Liver (tissue), 9 donors: ENCODE measurements around the gene THOC2. TPM values are rescaled to one million over a fixed set of nuclear protein-coding genes. Genes with fewer than 3 reads are reported as not detected.

Source experiments
- DNase-seq: peaks from one replicate; pipeline ENCODE4 v3.0.0-alpha.2; 2017; ENCODE audit warnings: low spot score
- H3K27ac ChIP-seq, 2 donors: one replicate each; pipeline ENCODE4 v1.7.0; 2013; ENCODE audit warnings: inconsistent platforms in 2 of 2, low read length in 2 of 2, control low read depth in 1 of 2, low read depth in 1 of 2, mild to moderate bottlenecking in 1 of 2
- H3K27me3 ChIP-seq, 4 donors: one replicate each; pipeline versions ENCODE4 v1.6.1 to v1.7.0; 2013; ENCODE audit warnings: low read length in 3 of 4, inconsistent platforms in 1 of 4, mild to moderate bottlenecking in 1 of 4, moderate library complexity in 1 of 4; ENCODE audit not compliant: control insufficient read depth in 4 of 4, insufficient read depth in 4 of 4
- H3K36me3 ChIP-seq, 4 donors: one replicate each; pipeline versions ENCODE4 v1.6.1 to v1.7.0; 2013; ENCODE audit warnings: low read length in 3 of 4, mild to moderate bottlenecking in 3 of 4, low read depth in 1 of 4, moderate library complexity in 1 of 4; ENCODE audit not compliant: control insufficient read depth in 4 of 4, insufficient read depth in 3 of 4
- H3K4me1 ChIP-seq, 4 donors: one replicate each; pipeline versions ENCODE4 v1.6.1 to v1.7.0; 2013; ENCODE audit warnings: low read length in 3 of 4, mild to moderate bottlenecking in 3 of 4, moderate library complexity in 1 of 4; ENCODE audit not compliant: control insufficient read depth in 4 of 4, insufficient read depth in 4 of 4
- H3K4me3 ChIP-seq, 3 donors: one replicate each; pipeline versions ENCODE4 v1.6.1 to v1.7.0; 2013; ENCODE audit warnings: low read length in 3 of 3, control low read depth in 1 of 3, low read depth in 1 of 3, mild to moderate bottlenecking in 1 of 3
- H3K9ac ChIP-seq, 2 donors: one replicate each; pipeline ENCODE4 v1.7.0; 2013; ENCODE audit warnings: low read length in 2 of 2, mild to moderate bottlenecking in 2 of 2, moderate library complexity in 2 of 2, control low read depth in 1 of 2, low read depth in 1 of 2
- H3K9me3 ChIP-seq, 4 donors: one replicate each; pipeline versions ENCODE4 v1.6.1 to v1.7.0; 2013; ENCODE audit warnings: low read length in 3 of 4; ENCODE audit not compliant: control insufficient read depth in 4 of 4
- ATF3 ChIP-seq: IDR thresholded peaks from 2 replicates; pipeline ENCODE4 v1.6.1; 2016; ENCODE audit warnings: antibody characterized with exemption
- EGR1 ChIP-seq, 2 donors: IDR thresholded peaks; 2 replicates each; pipeline ENCODE4 v1.6.1; 2016 to 2018; ENCODE audit warnings: antibody characterized with exemption in 2 of 2, low read depth in 2 of 2
- FOXA1 ChIP-seq: IDR thresholded peaks from 2 replicates; pipeline ENCODE4 v1.6.1; 2016; ENCODE audit warnings: antibody characterized with exemption
- GABPA ChIP-seq, 2 donors: IDR thresholded peaks in 1 of 2; conservative IDR thresholded peaks in 1 of 2; 2 replicates each; pipeline ENCODE4 v1.6.1; 2016; ENCODE audit warnings: antibody characterized with exemption in 2 of 2, mild to moderate bottlenecking in 1 of 2, moderate library complexity in 1 of 2
- HNF4A ChIP-seq, 2 donors: conservative IDR thresholded peaks; 2 replicates each; pipeline ENCODE4 v1.6.1; 2016; ENCODE audit warnings: antibody characterized with exemption in 2 of 2, mild to moderate bottlenecking in 2 of 2
- HNF4G ChIP-seq: IDR thresholded peaks from 2 replicates; pipeline ENCODE4 v1.6.1; 2016; ENCODE audit warnings: antibody characterized with exemption
- JUND ChIP-seq, 2 donors: IDR thresholded peaks; 2 replicates each; pipeline ENCODE4 v1.6.1; 2016; ENCODE audit warnings: antibody characterized with exemption in 2 of 2
- MAX ChIP-seq: IDR thresholded peaks from 2 replicates; pipeline ENCODE4 v1.6.1; 2016; ENCODE audit warnings: antibody characterized with exemption
- NR2F2 ChIP-seq: IDR thresholded peaks from 2 replicates; pipeline ENCODE4 v1.6.1; 2016; ENCODE audit warnings: antibody characterized with exemption
- RAD21 ChIP-seq, 2 donors: IDR thresholded peaks; 2 replicates each; pipeline ENCODE4 v1.6.1; 2016; ENCODE audit warnings: antibody characterized with exemption in 2 of 2, mild to moderate bottlenecking in 2 of 2
- RXRA ChIP-seq, 2 donors: IDR thresholded peaks; 2 replicates each; pipeline ENCODE4 v1.6.1; 2017 to 2018; ENCODE audit warnings: antibody characterized with exemption in 2 of 2, mild to moderate bottlenecking in 1 of 2
- SP1 ChIP-seq: IDR thresholded peaks from 2 replicates; pipeline ENCODE4 v1.6.1; 2018; ENCODE audit warnings: antibody characterized with exemption, mild to moderate bottlenecking
- TAF1 ChIP-seq: conservative IDR thresholded peaks from 2 replicates; pipeline ENCODE4 v1.6.1; 2016; ENCODE audit warnings: antibody characterized with exemption, mild to moderate bottlenecking
- YY1 ChIP-seq: IDR thresholded peaks from 2 replicates; pipeline ENCODE4 v1.6.1; 2016; ENCODE audit warnings: antibody characterized with exemption, mild to moderate bottlenecking
- WGBS: extraction: QIAGEN DNeasy Blood & Tissue Kit; methylation state at CpG from one replicate; pipeline ENCODE4 v1.1.7; 2013; 5-methylcytosine and 5-hydroxymethylcytosine counted together
- polyA plus RNA-seq, 2 donors: library from polyadenylated mRNA; stranded (reverse) in 1 of 2; unstranded in 1 of 2; fragments of 200-250 nt in 1 of 2; fragments of >200 nt in 1 of 2; fragmentation: Nextera tagmentation in 1 of 2; extraction: Ambion mirVana in 1 of 2; gene quantifications; one replicate each; pipeline versions ENCODE4 v1.2.1 to v1.2.3, GENCODE V29; 2013 to 2015
- total RNA-seq, 2 donors: library from RNA; depleted of rRNA; stranded (reverse); fragments of >200 nt; gene quantifications; one replicate each; pipeline ENCODE4 v1.2.3, GENCODE V29; 2014
- TF ChIP-seq, protein P1 (sequence below): IDR thresholded peaks from 2 replicates; pipeline ENCODE4 v1.6.1; 2016; ENCODE audit warnings: antibody characterized with exemption, mild to moderate bottlenecking
- TF ChIP-seq, protein P2 (sequence below): fragments of 150-350 bp; IDR thresholded peaks from 2 replicates; pipeline ENCODE4 v1.5.1; 2017; ENCODE audit warnings: improper control_type of control experiment, low read depth, low read length; ENCODE audit not compliant: missing input control
- donor health status: healthy.
- donor health status: healthy.
- donor health status: healthy.
- donor health status: healthy.
- donor health status: healthy.

The THOC2 gene
- total and polyA plus RNA-seq, 4 donors: 10.6 to 55.9 (median 40.7) TPM

DNA sequence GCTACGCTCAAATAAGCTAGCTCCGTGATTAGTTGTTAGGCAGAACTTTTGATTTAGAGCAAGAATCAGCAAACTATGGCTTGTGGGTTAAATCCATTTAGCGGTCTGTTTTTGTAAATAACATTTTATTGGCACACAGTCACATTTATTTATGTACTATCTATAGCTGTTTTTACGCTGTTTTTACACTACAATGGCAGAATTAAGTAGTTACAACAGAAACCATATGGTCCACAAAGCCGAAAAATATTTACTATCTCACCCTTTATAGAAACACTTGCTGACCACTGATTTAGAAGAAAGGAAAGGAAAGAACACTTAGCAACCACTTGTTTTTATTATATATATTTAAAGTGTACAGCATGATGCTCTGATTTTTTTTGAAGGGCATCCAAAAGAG lies 41.1 kb downstream of the THOC2 start:
- Histone ChIP-seq H3K4me1 (no peaks in the 10 kb centered on the region), H3K9me3 (no peaks in the 10 kb centered on the region), H3K36me3 (peaks cover 0 to 2% (median 0%) of the 10 kb centered on the region in 4 donors), H3K9ac (no peak overlapping the region), H3K27me3 (no peaks in the 10 kb centered on the region), H3K4me3 (no peak overlapping the region), H3K27ac (no peak overlapping the region)
- DNase-seq: no peak
- TF ChIP-seq SP1 (no peak), MAX (no peak), HNF4G (no peak), RAD21 (IDR thresholded peaks at IDR 0.05) (no peak), NR2F2 (no peak), HNF4A (conservative IDR thresholded peaks at IDR 0.05) (no peak), YY1 (no peak), TAF1 (no peak), GABPA (IDR thresholded peaks at IDR 0.05 in 1 of 2, conservative IDR thresholded peaks at IDR 0.05 in 1 of 2) (no peak), FOXA1 (no peak), RXRA (IDR thresholded peaks at IDR 0.05) (no peak), EGR1 (IDR thresholded peaks at IDR 0.05; ENCODE audit: low read depth in 2 of 2) (no peak), JUND (IDR thresholded peaks at IDR 0.05) (no peak)
- TF ChIP-seq, protein P1, sequence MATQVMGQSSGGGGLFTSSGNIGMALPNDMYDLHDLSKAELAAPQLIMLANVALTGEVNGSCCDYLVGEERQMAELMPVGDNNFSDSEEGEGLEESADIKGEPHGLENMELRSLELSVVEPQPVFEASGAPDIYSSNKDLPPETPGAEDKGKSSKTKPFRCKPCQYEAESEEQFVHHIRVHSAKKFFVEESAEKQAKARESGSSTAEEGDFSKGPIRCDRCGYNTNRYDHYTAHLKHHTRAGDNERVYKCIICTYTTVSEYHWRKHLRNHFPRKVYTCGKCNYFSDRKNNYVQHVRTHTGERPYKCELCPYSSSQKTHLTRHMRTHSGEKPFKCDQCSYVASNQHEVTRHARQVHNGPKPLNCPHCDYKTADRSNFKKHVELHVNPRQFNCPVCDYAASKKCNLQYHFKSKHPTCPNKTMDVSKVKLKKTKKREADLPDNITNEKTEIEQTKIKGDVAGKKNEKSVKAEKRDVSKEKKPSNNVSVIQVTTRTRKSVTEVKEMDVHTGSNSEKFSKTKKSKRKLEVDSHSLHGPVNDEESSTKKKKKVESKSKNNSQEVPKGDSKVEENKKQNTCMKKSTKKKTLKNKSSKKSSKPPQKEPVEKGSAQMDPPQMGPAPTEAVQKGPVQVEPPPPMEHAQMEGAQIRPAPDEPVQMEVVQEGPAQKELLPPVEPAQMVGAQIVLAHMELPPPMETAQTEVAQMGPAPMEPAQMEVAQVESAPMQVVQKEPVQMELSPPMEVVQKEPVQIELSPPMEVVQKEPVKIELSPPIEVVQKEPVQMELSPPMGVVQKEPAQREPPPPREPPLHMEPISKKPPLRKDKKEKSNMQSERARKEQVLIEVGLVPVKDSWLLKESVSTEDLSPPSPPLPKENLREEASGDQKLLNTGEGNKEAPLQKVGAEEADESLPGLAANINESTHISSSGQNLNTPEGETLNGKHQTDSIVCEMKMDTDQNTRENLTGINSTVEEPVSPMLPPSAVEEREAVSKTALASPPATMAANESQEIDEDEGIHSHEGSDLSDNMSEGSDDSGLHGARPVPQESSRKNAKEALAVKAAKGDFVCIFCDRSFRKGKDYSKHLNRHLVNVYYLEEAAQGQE: no peak
- TF ChIP-seq, protein P2, sequence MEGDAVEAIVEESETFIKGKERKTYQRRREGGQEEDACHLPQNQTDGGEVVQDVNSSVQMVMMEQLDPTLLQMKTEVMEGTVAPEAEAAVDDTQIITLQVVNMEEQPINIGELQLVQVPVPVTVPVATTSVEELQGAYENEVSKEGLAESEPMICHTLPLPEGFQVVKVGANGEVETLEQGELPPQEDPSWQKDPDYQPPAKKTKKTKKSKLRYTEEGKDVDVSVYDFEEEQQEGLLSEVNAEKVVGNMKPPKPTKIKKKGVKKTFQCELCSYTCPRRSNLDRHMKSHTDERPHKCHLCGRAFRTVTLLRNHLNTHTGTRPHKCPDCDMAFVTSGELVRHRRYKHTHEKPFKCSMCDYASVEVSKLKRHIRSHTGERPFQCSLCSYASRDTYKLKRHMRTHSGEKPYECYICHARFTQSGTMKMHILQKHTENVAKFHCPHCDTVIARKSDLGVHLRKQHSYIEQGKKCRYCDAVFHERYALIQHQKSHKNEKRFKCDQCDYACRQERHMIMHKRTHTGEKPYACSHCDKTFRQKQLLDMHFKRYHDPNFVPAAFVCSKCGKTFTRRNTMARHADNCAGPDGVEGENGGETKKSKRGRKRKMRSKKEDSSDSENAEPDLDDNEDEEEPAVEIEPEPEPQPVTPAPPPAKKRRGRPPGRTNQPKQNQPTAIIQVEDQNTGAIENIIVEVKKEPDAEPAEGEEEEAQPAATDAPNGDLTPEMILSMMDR: no peak
- WGBS: 99% methylated on average over 5 of the region's 5 CpGs

DNA sequence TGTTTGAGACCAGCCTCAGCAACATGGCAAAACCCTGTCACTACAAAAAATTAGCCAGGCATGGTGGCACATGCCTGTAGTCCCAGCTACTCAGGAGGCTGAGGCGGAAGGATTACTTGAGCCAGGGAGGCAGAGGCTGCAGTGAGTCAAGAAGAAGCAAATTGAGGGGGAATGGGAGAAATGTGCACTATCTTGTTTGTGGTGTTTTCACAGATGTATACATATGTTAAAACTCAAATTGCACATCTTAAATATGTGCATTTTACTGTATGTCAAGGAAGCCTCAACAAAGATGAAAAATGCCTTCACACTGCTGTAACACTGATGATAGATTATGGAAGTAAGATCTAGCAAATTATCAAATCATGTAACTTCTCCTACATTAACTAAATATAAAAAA lies 44.3 kb downstream of the THOC2 start:
- TF ChIP-seq, protein P2: no peak
- no peak for TF ChIP-seq NR2F2
- no peak for TF ChIP-seq MAX
- TF ChIP-seq ATF3: no peak
- no peak for TF ChIP-seq JUND (IDR thresholded peaks at IDR 0.05)
- TF ChIP-seq HNF4A (conservative IDR thresholded peaks at IDR 0.05): no peak
- no peak for TF ChIP-seq YY1
- DNase-seq: no peak
- no peaks in the 10 kb centered on the region for H3K27me3 ChIP-seq
- H3K9me3 ChIP-seq: no peaks in the 10 kb centered on the region
- H3K4me3 ChIP-seq: no peak overlapping the region
- WGBS: 98% methylated on average over 1 of the region's 1 CpG
- no peaks in the 10 kb centered on the region for H3K4me1 ChIP-seq
- no peak overlapping the region for H3K9ac ChIP-seq
- peaks cover 0 to 3% (median 0%) of the 10 kb centered on the region in 4 donors for H3K36me3 ChIP-seq
- H3K27ac ChIP-seq: no peak overlapping the region
